ENCODE measurements around the gene EPB42. TPM values are rescaled to one million over a fixed set of nuclear protein-coding genes. Genes with fewer than 3 reads are reported as not detected.

Gene EPB42
- total and polyA plus RNA-seq, 2 experiments from 2014 or later: 0.57 to 1.00 TPM

DNA sequence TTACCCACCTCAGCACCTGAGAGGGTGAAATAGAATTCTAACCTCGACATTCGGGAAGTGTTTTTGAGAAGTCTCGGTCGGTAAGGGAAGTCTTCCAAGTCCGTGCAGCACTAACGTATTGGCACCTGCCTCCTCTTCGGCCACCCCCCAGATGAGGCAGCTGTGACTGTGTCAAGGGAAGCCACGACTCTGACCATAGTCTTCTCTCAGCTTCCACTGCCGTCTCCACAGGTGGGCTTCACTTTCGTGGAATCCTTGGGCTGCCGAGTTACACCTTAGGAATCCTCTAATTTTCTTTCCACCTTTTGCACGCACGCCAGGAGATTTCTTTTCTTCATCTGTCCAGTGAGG lies 34.8 kb downstream of the EPB42 start:
- Histone ChIP-seq H3K36me3 (replicated peaks; ENCODE audit: insufficient read depth, low read depth) (no peaks in the 10 kb centered on the region), H3K79me2 (peaks cover 12% of the 10 kb centered on the region), H4K20me1 (ENCODE audit: insufficient read depth, poor library complexity, severe bottlenecking) (no peaks in the 10 kb centered on the region), H3K9me2 (replicated peaks; ENCODE audit: insufficient read depth) (no peaks in the 10 kb centered on the region), H3K4me1 (ENCODE audit: insufficient read depth) (peaks cover 11% of the 10 kb centered on the region), H3K9me3 (ENCODE audit: low read depth) (no peaks in the 10 kb centered on the region), H3K27ac (peak overlapping the region; percentile 96), H3K4me2 (peak overlapping the region; percentile 93), H2AFZ (peak overlapping the region; percentile 100), H3K4me3 (peak overlapping the region; percentile 94), H3K27me3 (no peaks in the 10 kb centered on the region)
- 5% methylated on average over 13 of the region's 13 CpGs for WGBS (ENCODE audit: low lambda C conversion rate, missing lambda C conversion rate)
- DNase-seq (ENCODE audit: low spot score): peak; percentile 28
- TF ChIP-seq EZH2 (IDR thresholded peaks at IDR 0.05; ENCODE audit: borderline replicate concordance): no peak
- TF ChIP-seq, protein P1, sequence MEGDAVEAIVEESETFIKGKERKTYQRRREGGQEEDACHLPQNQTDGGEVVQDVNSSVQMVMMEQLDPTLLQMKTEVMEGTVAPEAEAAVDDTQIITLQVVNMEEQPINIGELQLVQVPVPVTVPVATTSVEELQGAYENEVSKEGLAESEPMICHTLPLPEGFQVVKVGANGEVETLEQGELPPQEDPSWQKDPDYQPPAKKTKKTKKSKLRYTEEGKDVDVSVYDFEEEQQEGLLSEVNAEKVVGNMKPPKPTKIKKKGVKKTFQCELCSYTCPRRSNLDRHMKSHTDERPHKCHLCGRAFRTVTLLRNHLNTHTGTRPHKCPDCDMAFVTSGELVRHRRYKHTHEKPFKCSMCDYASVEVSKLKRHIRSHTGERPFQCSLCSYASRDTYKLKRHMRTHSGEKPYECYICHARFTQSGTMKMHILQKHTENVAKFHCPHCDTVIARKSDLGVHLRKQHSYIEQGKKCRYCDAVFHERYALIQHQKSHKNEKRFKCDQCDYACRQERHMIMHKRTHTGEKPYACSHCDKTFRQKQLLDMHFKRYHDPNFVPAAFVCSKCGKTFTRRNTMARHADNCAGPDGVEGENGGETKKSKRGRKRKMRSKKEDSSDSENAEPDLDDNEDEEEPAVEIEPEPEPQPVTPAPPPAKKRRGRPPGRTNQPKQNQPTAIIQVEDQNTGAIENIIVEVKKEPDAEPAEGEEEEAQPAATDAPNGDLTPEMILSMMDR (IDR thresholded peaks at IDR 0.05; ENCODE audit: poor library complexity): no peak
- TF ChIP-seq EZH2phosphoT487 (IDR thresholded peaks at IDR 0.05; ENCODE audit: low read depth, severe bottlenecking, unreplicated experiment): no peak

- Histone ChIP-seq H2AFZ (peak within 1 kb of the TSS; percentile 100), H3K36me3 (replicated peaks; ENCODE audit: insufficient read depth, low read depth) (no peaks in the 10 kb centered on the region), H3K9me2 (replicated peaks; ENCODE audit: insufficient read depth) (no peaks in the 10 kb centered on the region), H3K79me2 (peaks cover 12% of the 10 kb centered on the region), H3K9me3 (ENCODE audit: low read depth) (no peaks in the 10 kb centered on the region), H3K4me3 (peak within 1 kb of the TSS; percentile 94), H4K20me1 (ENCODE audit: insufficient read depth, poor library complexity, severe bottlenecking) (no peaks in the 10 kb centered on the region), H3K27me3 (no peaks in the 10 kb centered on the region), H3K27ac (peak within 1 kb of the TSS; percentile 96), H3K4me2 (peak within 1 kb of the TSS; percentile 93), H3K4me1 (ENCODE audit: insufficient read depth) (peaks cover 11% of the 10 kb centered on the region)
- peak; percentile 95 for DNase-seq (ENCODE audit: low spot score)
- 0% methylated on average over 21 of the region's 69 CpGs for WGBS (ENCODE audit: low lambda C conversion rate, missing lambda C conversion rate)
- TF ChIP-seq, protein P1 (IDR thresholded peaks at IDR 0.05; ENCODE audit: poor library complexity): peak; percentile 56
- TF ChIP-seq EZH2phosphoT487 (IDR thresholded peaks at IDR 0.05; ENCODE audit: low read depth, severe bottlenecking, unreplicated experiment) (no peak), EZH2 (IDR thresholded peaks at IDR 0.05; ENCODE audit: borderline replicate concordance) (no peak)
These were observed 35.4 kb downstream of the EPB42 start, which contains the start of gene CCNDBP1 for GRCh38 chr15:43185157-43186002. Gene CCNDBP1, plus strand, starts transcription at chr15:43185403. Its CDS starts 96 bp downstream, at chr15:43185499.

DNA sequence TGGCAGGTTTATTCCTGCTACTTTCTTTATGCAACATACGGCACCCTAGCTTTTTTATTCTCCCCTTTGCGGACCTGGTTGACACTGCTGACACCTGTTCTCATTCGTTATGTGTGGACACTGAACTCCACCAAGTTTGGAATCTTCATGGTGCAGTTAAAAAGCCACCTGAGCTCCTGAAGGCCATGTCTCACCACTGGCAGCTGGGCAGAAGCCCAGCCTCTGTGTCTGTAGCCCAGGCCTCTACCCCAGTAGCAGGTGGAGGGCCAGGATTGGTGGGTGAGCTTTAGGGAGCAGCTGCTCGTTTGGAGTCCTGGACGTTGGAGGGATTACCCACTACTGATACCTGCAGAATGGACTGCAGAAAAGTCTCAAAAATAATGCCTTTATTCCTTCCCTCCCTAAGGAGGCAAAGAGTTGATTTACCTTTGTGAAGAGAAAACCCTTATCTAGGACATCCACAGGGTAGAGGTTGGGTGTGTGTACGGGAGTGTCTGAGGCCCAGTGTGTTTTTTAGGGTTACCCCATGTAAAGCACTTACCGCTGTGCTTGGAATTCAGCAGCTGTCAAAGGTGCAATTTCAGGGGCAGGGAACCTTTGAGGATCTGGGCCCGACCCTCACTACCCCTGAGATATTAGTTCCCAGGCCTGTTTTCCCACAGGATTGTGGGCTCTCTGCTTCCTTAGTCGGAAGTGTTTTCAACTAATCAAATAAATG lies 36.3 kb downstream of the EPB42 start:
- Histone ChIP-seq H2AFZ (peak overlapping the region; percentile 100), H3K4me2 (peak overlapping the region; percentile 93)
- 64% methylated on average over 9 of the region's 9 CpGs for WGBS (ENCODE audit: low lambda C conversion rate, missing lambda C conversion rate)

More for the DNA sequence above, 36.3 kb downstream of the EPB42 start:
- Histone ChIP-seq H3K9me2 (replicated peaks; ENCODE audit: insufficient read depth) (no peaks in the 10 kb centered on the region), H3K36me3 (replicated peaks; ENCODE audit: insufficient read depth, low read depth) (no peaks in the 10 kb centered on the region), H3K4me1 (ENCODE audit: insufficient read depth) (peaks cover 11% of the 10 kb centered on the region), H3K79me2 (peaks cover 12% of the 10 kb centered on the region), H3K27ac (peak overlapping the region; percentile 64), H4K20me1 (ENCODE audit: insufficient read depth, poor library complexity, severe bottlenecking) (no peaks in the 10 kb centered on the region), H3K27me3 (no peaks in the 10 kb centered on the region), H3K4me3 (no peak overlapping the region), H3K9me3 (ENCODE audit: low read depth) (no peaks in the 10 kb centered on the region)
- no peak for TF ChIP-seq EZH2 (IDR thresholded peaks at IDR 0.05; ENCODE audit: borderline replicate concordance)
- no peak for TF ChIP-seq EZH2phosphoT487 (IDR thresholded peaks at IDR 0.05; ENCODE audit: low read depth, severe bottlenecking, unreplicated experiment)
- TF ChIP-seq, protein P1 (IDR thresholded peaks at IDR 0.05; ENCODE audit: poor library complexity): no peak
- DNase-seq (ENCODE audit: low spot score): no peak
